GM19468 (cell line): ENCODE results near the gene CDKN1C.

Experiments used
- ATAC-seq: cut with Tn5 transposase; IDR thresholded peaks from one replicate; pipeline ENCODE4 v1.9.1; 2021; ENCODE audit warnings: mild to moderate bottlenecking, moderate library complexity, moderate number of reproducible peaks; ENCODE audit not compliant: unreplicated experiment; ENCODE audit errors: extremely low read depth

CDKN1C gene

GRCh38 chr11:2853997-2854560 lies 31.5 kb downstream of the CDKN1C start:
- ATAC-seq: no peak

GRCh38 chr11:2853401-2853800 lies 32.2 kb downstream of the CDKN1C start:
- no peak for ATAC-seq

GRCh38 chr11:2849994-2850770 lies 35.4 kb downstream of the CDKN1C start:
- ATAC-seq: no peak

- no peak for ATAC-seq
These were observed 37.1 kb downstream of the CDKN1C start for GRCh38 chr11:2848497-2848896.

GRCh38 chr11:2847561-2847960 lies 38.0 kb downstream of the CDKN1C start:
- no peak for ATAC-seq

GRCh38 chr11:2846470-2846869 lies 39.1 kb downstream of the CDKN1C start:
- no peak for ATAC-seq

GRCh38 chr11:2846056-2846455 lies 39.5 kb downstream of the CDKN1C start:
- no peak for ATAC-seq

- ATAC-seq: no peak
These were observed 40.6 kb downstream of the CDKN1C start for GRCh38 chr11:2844996-2845395.

GRCh38 chr11:2844116-2844842 lies 41.3 kb downstream of the CDKN1C start:
- no peak for ATAC-seq

GRCh38 chr11:2843551-2843950 lies 42.0 kb downstream of the CDKN1C start:
- no peak for ATAC-seq

GRCh38 chr11:2842876-2843275 lies 42.7 kb downstream of the CDKN1C start:
- ATAC-seq: no peak

GRCh38 chr11:2841411-2842190 lies 44.0 kb downstream of the CDKN1C start:
- no peak for ATAC-seq

GRCh38 chr11:2839395-2839943 lies 46.1 kb downstream of the CDKN1C start:
- no peak for ATAC-seq

GRCh38 chr11:2838676-2839294 lies 46.8 kb downstream of the CDKN1C start:
- ATAC-seq: no peak

GRCh38 chr11:2838091-2838490 lies 47.5 kb downstream of the CDKN1C start:
- ATAC-seq: no peak

- no peak for ATAC-seq
These were observed 47.9 kb downstream of the CDKN1C start for GRCh38 chr11:2837651-2838050.

GRCh38 chr11:2837096-2837601 lies 48.4 kb downstream of the CDKN1C start:
- no peak for ATAC-seq

GRCh38 chr11:2836315-2837095 lies 49.1 kb downstream of the CDKN1C start:
- ATAC-seq: no peak

GRCh38 chr11:2835751-2836150 lies 49.8 kb downstream of the CDKN1C start:
- ATAC-seq: no peak
